Measurements from ENCODE around the gene FAAH2. TPM values are rescaled to one million over a fixed set of nuclear protein-coding genes. Genes with fewer than 3 reads are reported as not detected.

The FAAH2 gene
- total RNA-seq, 1 donor from 2014 or later: not detected

DNA sequence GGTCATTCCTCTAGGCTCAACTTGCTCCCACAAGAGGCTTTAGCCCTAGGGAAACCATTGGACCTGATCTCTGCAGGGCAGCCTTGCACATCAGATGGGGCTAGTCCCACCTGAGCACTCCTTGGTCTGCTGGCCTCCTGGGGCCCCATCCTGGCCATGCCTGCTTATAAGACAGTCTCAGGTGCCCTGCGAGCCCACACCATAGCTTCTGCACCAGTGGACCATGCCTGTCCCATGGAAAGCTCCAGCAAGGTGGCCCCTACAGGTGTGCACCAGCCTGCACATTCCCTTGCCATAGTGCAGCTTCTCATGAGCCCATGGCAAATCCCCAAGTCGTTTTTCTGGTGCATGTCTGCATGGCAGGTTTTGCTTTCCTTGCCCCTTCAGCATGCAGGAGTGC, 19.6 kb upstream of the FAAH2 start:
- Histone ChIP-seq H3K9me3 (peaks cover 10 to 14% of the 10 kb centered on the region in 2 donors), H3K27ac (no peak overlapping the region), H3K4me1 (no peaks in the 10 kb centered on the region), H3K27me3 (no peaks in the 10 kb centered on the region), H3K36me3 (no peaks in the 10 kb centered on the region), H3K4me3 (no peak overlapping the region)
- DNase-seq (ENCODE audit: low spot score in 2 of 2): no peak
- no peak for TF ChIP-seq CTCF (IDR thresholded peaks at IDR 0.05)
- intact Hi-C loops (cut with DNase I): no loop called here

GRCh38 chrX:57267308-57267707, 19.2 kb upstream of the FAAH2 start:
- H3K4me1 ChIP-seq: no peaks in the 10 kb centered on the region
- no peak for TF ChIP-seq CTCF (IDR thresholded peaks at IDR 0.05)
- DNase-seq (ENCODE audit: low spot score in 2 of 2): no peak
- no peak overlapping the region for H3K4me3 ChIP-seq
- intact Hi-C loops (cut with DNase I): no loop called here
- no peaks in the 10 kb centered on the region for H3K36me3 ChIP-seq
- no peak overlapping the region for H3K27ac ChIP-seq
- peaks cover 10 to 14% of the 10 kb centered on the region in 2 donors for H3K9me3 ChIP-seq
- H3K27me3 ChIP-seq: no peaks in the 10 kb centered on the region

- Histone ChIP-seq H3K4me3 (no peak overlapping the region), H3K9me3 (peaks cover 9 to 34% of the 10 kb centered on the region in 2 donors), H3K27me3 (no peaks in the 10 kb centered on the region), H3K4me1 (no peaks in the 10 kb centered on the region), H3K27ac (no peak overlapping the region), H3K36me3 (no peaks in the 10 kb centered on the region)
- intact Hi-C loops (cut with DNase I): no loop called here
- DNase-seq (ENCODE audit: low spot score in 2 of 2): no peak
- no peak for TF ChIP-seq CTCF (IDR thresholded peaks at IDR 0.05)
These were observed 15.5 kb upstream of the FAAH2 start for GRCh38 chrX:57270980-57271379.

GRCh38 chrX:57282568-57282967, 3.9 kb upstream of the FAAH2 start:
- H3K27ac ChIP-seq: no peak overlapping the region
- intact Hi-C loops (cut with DNase I): no loop called here
- TF ChIP-seq CTCF (IDR thresholded peaks at IDR 0.05): no peak

DNA sequence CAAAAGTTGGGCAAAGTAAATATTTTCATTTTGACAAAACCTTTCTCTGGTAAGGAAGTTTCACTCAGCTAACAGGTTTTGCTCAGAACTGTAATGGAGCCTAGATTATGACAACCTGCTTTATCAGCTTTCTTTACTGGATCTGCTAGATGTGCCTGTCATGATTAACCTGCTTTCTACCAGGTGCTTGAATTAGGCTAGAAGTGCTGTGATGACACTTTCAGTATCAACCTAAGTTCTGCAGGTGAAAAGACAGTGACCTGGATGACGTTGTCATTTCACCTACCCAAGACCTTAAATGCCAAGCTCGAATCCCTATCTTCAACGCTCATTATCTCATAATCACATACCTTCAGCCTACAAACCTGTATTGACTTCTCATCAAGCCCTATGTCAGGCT, 1.5 kb upstream of the FAAH2 start:
- no peak for DNase-seq (ENCODE audit: low spot score in 2 of 2)
- H3K4me3 ChIP-seq: no peak overlapping the region
- no peaks in the 10 kb centered on the region for H3K36me3 ChIP-seq
- no peak for TF ChIP-seq CTCF (IDR thresholded peaks at IDR 0.05)
- no peaks in the 10 kb centered on the region for H3K27me3 ChIP-seq
- intact Hi-C loops (cut with DNase I): no loop called here
- no peak overlapping the region for H3K27ac ChIP-seq
- no peaks in the 10 kb centered on the region for H3K4me1 ChIP-seq
- H3K9me3 ChIP-seq: peaks cover 0 to 3% of the 10 kb centered on the region in 2 donors

More at GRCh38 chrX:57282568-57282967, 3.9 kb upstream of the FAAH2 start:
- Histone ChIP-seq H3K4me1 (no peaks in the 10 kb centered on the region), H3K36me3 (no peaks in the 10 kb centered on the region), H3K27me3 (no peaks in the 10 kb centered on the region), H3K9me3 (peaks cover 0 to 19% of the 10 kb centered on the region in 2 donors), H3K4me3 (no peak overlapping the region)
- no peak for DNase-seq (ENCODE audit: low spot score in 2 of 2)

- Histone ChIP-seq H3K4me3 (no peak overlapping the region), H3K9me3 (no peaks in the 10 kb centered on the region), H3K4me1 (no peaks in the 10 kb centered on the region), H3K27ac (no peak overlapping the region), H3K36me3 (no peaks in the 10 kb centered on the region), H3K27me3 (no peaks in the 10 kb centered on the region)
- intact Hi-C loops (cut with DNase I): no loop called here
- TF ChIP-seq CTCF (IDR thresholded peaks at IDR 0.05): no peak
- DNase-seq (ENCODE audit: low spot score in 2 of 2): no peak
These were observed 2.6 kb downstream of the FAAH2 start for GRCh38 chrX:57289089-57289488.

Data from ascending aorta (tissue), 2 donors.